Liver (tissue), 9 donors: ENCODE data around the gene LRP5. TPM values are rescaled to one million over a fixed set of nuclear protein-coding genes. Genes with fewer than 3 reads are reported as not detected.

Experiments
- DNase-seq: peaks from one replicate; pipeline ENCODE4 v3.0.0-alpha.2; 2017; ENCODE audit warnings: low spot score
- H3K27ac ChIP-seq, 2 donors: one replicate each; pipeline ENCODE4 v1.7.0; 2013; ENCODE audit warnings: inconsistent platforms in 2 of 2, low read length in 2 of 2, control low read depth in 1 of 2, low read depth in 1 of 2, mild to moderate bottlenecking in 1 of 2
- H3K27me3 ChIP-seq, 4 donors: one replicate each; pipeline versions ENCODE4 v1.6.1 to v1.7.0; 2013; ENCODE audit warnings: low read length in 3 of 4, inconsistent platforms in 1 of 4, mild to moderate bottlenecking in 1 of 4, moderate library complexity in 1 of 4; ENCODE audit not compliant: control insufficient read depth in 4 of 4, insufficient read depth in 4 of 4
- H3K36me3 ChIP-seq, 4 donors: one replicate each; pipeline versions ENCODE4 v1.6.1 to v1.7.0; 2013; ENCODE audit warnings: low read length in 3 of 4, mild to moderate bottlenecking in 3 of 4, low read depth in 1 of 4, moderate library complexity in 1 of 4; ENCODE audit not compliant: control insufficient read depth in 4 of 4, insufficient read depth in 3 of 4
- H3K4me1 ChIP-seq, 4 donors: one replicate each; pipeline versions ENCODE4 v1.6.1 to v1.7.0; 2013; ENCODE audit warnings: low read length in 3 of 4, mild to moderate bottlenecking in 3 of 4, moderate library complexity in 1 of 4; ENCODE audit not compliant: control insufficient read depth in 4 of 4, insufficient read depth in 4 of 4
- H3K4me3 ChIP-seq, 3 donors: one replicate each; pipeline versions ENCODE4 v1.6.1 to v1.7.0; 2013; ENCODE audit warnings: low read length in 3 of 3, control low read depth in 1 of 3, low read depth in 1 of 3, mild to moderate bottlenecking in 1 of 3
- H3K9ac ChIP-seq, 2 donors: one replicate each; pipeline ENCODE4 v1.7.0; 2013; ENCODE audit warnings: low read length in 2 of 2, mild to moderate bottlenecking in 2 of 2, moderate library complexity in 2 of 2, control low read depth in 1 of 2, low read depth in 1 of 2
- H3K9me3 ChIP-seq, 4 donors: one replicate each; pipeline versions ENCODE4 v1.6.1 to v1.7.0; 2013; ENCODE audit warnings: low read length in 3 of 4; ENCODE audit not compliant: control insufficient read depth in 4 of 4
- CTCF ChIP-seq: fragments of 150-350 bp; IDR thresholded peaks from 2 replicates; pipeline ENCODE4 v1.5.1; 2017; ENCODE audit warnings: improper control_type of control experiment, low read depth, low read length; ENCODE audit not compliant: missing input control
- EGR1 ChIP-seq, 2 donors: IDR thresholded peaks; 2 replicates each; pipeline ENCODE4 v1.6.1; 2016 to 2018; ENCODE audit warnings: antibody characterized with exemption in 2 of 2, low read depth in 2 of 2
- FOXA1 ChIP-seq: IDR thresholded peaks from 2 replicates; pipeline ENCODE4 v1.6.1; 2016; ENCODE audit warnings: antibody characterized with exemption
- FOXA2 ChIP-seq: IDR thresholded peaks from 2 replicates; pipeline ENCODE4 v1.6.1; 2016; ENCODE audit warnings: antibody characterized with exemption
- GABPA ChIP-seq, 2 donors: IDR thresholded peaks in 1 of 2; conservative IDR thresholded peaks in 1 of 2; 2 replicates each; pipeline ENCODE4 v1.6.1; 2016; ENCODE audit warnings: antibody characterized with exemption in 2 of 2, mild to moderate bottlenecking in 1 of 2, moderate library complexity in 1 of 2
- HNF4A ChIP-seq, 2 donors: conservative IDR thresholded peaks; 2 replicates each; pipeline ENCODE4 v1.6.1; 2016; ENCODE audit warnings: antibody characterized with exemption in 2 of 2, mild to moderate bottlenecking in 2 of 2
- HNF4G ChIP-seq: IDR thresholded peaks from 2 replicates; pipeline ENCODE4 v1.6.1; 2016; ENCODE audit warnings: antibody characterized with exemption
- JUND ChIP-seq, 2 donors: IDR thresholded peaks; 2 replicates each; pipeline ENCODE4 v1.6.1; 2016; ENCODE audit warnings: antibody characterized with exemption in 2 of 2
- NR2F2 ChIP-seq: IDR thresholded peaks from 2 replicates; pipeline ENCODE4 v1.6.1; 2016; ENCODE audit warnings: antibody characterized with exemption
- RAD21 ChIP-seq, 2 donors: IDR thresholded peaks; 2 replicates each; pipeline ENCODE4 v1.6.1; 2016; ENCODE audit warnings: antibody characterized with exemption in 2 of 2, mild to moderate bottlenecking in 2 of 2
- RXRA ChIP-seq, 2 donors: IDR thresholded peaks; 2 replicates each; pipeline ENCODE4 v1.6.1; 2017 to 2018; ENCODE audit warnings: antibody characterized with exemption in 2 of 2, mild to moderate bottlenecking in 1 of 2
- SP1 ChIP-seq: IDR thresholded peaks from 2 replicates; pipeline ENCODE4 v1.6.1; 2018; ENCODE audit warnings: antibody characterized with exemption, mild to moderate bottlenecking
- TAF1 ChIP-seq: conservative IDR thresholded peaks from 2 replicates; pipeline ENCODE4 v1.6.1; 2016; ENCODE audit warnings: antibody characterized with exemption, mild to moderate bottlenecking
- YY1 ChIP-seq: IDR thresholded peaks from 2 replicates; pipeline ENCODE4 v1.6.1; 2016; ENCODE audit warnings: antibody characterized with exemption, mild to moderate bottlenecking
- ZBTB33 ChIP-seq: IDR thresholded peaks from 2 replicates; pipeline ENCODE4 v1.6.1; 2016; ENCODE audit warnings: antibody characterized with exemption
- WGBS: extraction: QIAGEN DNeasy Blood & Tissue Kit; methylation state at CpG from one replicate; pipeline ENCODE4 v1.1.7; 2013; 5-methylcytosine and 5-hydroxymethylcytosine counted together
- polyA plus RNA-seq, 2 donors: library from polyadenylated mRNA; stranded (reverse) in 1 of 2; unstranded in 1 of 2; fragments of 200-250 nt in 1 of 2; fragments of >200 nt in 1 of 2; fragmentation: Nextera tagmentation in 1 of 2; extraction: Ambion mirVana in 1 of 2; gene quantifications; one replicate each; pipeline versions ENCODE4 v1.2.1 to v1.2.3, GENCODE V29; 2013 to 2015
- total RNA-seq, 2 donors: library from RNA; depleted of rRNA; stranded (reverse); fragments of >200 nt; gene quantifications; one replicate each; pipeline ENCODE4 v1.2.3, GENCODE V29; 2014
- TF ChIP-seq, protein P1 (sequence below): IDR thresholded peaks from 2 replicates; pipeline ENCODE4 v1.6.1; 2016; ENCODE audit warnings: antibody characterized with exemption, mild to moderate bottlenecking
- TF ChIP-seq, protein P2 (sequence below): IDR thresholded peaks from 2 replicates; pipeline ENCODE4 v1.6.1; 2016; ENCODE audit warnings: antibody characterized with exemption
- donor health status: healthy.
- donor health status: healthy.
- donor health status: healthy.
- donor health status: healthy.
- donor health status: healthy.

Gene LRP5
- total and polyA plus RNA-seq, 4 donors, result 48.9 to 99.3 (median 71.3) TPM

- no peak for DNase-seq
- H3K27ac ChIP-seq, result no peak overlapping the region
- WGBS, result 97% methylated on average over 8 of the region's 8 CpGs
- H3K27me3 ChIP-seq, result no peaks in the 10 kb centered on the region
- no peaks in the 10 kb centered on the region for H3K9me3 ChIP-seq
- H3K4me3 ChIP-seq, result no peak overlapping the region
- peaks cover 2 to 36% (median 16%) of the 10 kb centered on the region in 4 donors for H3K36me3 ChIP-seq
- H3K4me1 ChIP-seq, result peaks cover 0 to 13% (median 6%) of the 10 kb centered on the region in 4 donors
- no peak overlapping the region for H3K9ac ChIP-seq
- no peak for TF ChIP-seq HNF4A (conservative IDR thresholded peaks at IDR 0.05)
- TF ChIP-seq, protein P1, sequence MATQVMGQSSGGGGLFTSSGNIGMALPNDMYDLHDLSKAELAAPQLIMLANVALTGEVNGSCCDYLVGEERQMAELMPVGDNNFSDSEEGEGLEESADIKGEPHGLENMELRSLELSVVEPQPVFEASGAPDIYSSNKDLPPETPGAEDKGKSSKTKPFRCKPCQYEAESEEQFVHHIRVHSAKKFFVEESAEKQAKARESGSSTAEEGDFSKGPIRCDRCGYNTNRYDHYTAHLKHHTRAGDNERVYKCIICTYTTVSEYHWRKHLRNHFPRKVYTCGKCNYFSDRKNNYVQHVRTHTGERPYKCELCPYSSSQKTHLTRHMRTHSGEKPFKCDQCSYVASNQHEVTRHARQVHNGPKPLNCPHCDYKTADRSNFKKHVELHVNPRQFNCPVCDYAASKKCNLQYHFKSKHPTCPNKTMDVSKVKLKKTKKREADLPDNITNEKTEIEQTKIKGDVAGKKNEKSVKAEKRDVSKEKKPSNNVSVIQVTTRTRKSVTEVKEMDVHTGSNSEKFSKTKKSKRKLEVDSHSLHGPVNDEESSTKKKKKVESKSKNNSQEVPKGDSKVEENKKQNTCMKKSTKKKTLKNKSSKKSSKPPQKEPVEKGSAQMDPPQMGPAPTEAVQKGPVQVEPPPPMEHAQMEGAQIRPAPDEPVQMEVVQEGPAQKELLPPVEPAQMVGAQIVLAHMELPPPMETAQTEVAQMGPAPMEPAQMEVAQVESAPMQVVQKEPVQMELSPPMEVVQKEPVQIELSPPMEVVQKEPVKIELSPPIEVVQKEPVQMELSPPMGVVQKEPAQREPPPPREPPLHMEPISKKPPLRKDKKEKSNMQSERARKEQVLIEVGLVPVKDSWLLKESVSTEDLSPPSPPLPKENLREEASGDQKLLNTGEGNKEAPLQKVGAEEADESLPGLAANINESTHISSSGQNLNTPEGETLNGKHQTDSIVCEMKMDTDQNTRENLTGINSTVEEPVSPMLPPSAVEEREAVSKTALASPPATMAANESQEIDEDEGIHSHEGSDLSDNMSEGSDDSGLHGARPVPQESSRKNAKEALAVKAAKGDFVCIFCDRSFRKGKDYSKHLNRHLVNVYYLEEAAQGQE, result no peak
- TF ChIP-seq YY1, result no peak
- no peak for TF ChIP-seq ZBTB33
- TF ChIP-seq RAD21 (IDR thresholded peaks at IDR 0.05), result no peak
- no peak for TF ChIP-seq EGR1 (IDR thresholded peaks at IDR 0.05; ENCODE audit: low read depth in 2 of 2)
- TF ChIP-seq, protein P2, sequence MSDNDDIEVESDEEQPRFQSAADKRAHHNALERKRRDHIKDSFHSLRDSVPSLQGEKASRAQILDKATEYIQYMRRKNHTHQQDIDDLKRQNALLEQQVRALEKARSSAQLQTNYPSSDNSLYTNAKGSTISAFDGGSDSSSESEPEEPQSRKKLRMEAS, result no peak
- TF ChIP-seq FOXA1, result no peak
- no peak for TF ChIP-seq SP1
- TF ChIP-seq FOXA2, result no peak
- TF ChIP-seq CTCF, result no peak
- TF ChIP-seq TAF1, result no peak
These were observed 49.3 kb downstream of the LRP5 start for GRCh38 chr11:68361702-68362101.

- no peak for DNase-seq
- no peak overlapping the region for H3K27ac ChIP-seq
- H3K9ac ChIP-seq, result no peak overlapping the region
- H3K4me1 ChIP-seq, result peaks cover 0 to 3% (median 0%) of the 10 kb centered on the region in 4 donors
- H3K36me3 ChIP-seq, result peaks cover 2 to 47% (median 17%) of the 10 kb centered on the region in 4 donors
- no peak overlapping the region for H3K4me3 ChIP-seq
- H3K9me3 ChIP-seq, result no peaks in the 10 kb centered on the region
- no peaks in the 10 kb centered on the region for H3K27me3 ChIP-seq
- WGBS, result 94% methylated on average over 15 of the region's 15 CpGs
- TF ChIP-seq FOXA2, result no peak
- TF ChIP-seq RAD21 (IDR thresholded peaks at IDR 0.05), result no peak
- TF ChIP-seq HNF4G, result no peak
- TF ChIP-seq, protein P1, result no peak
- no peak for TF ChIP-seq YY1
- TF ChIP-seq GABPA (IDR thresholded peaks at IDR 0.05 in 1 of 2, conservative IDR thresholded peaks at IDR 0.05 in 1 of 2), result no peak
- TF ChIP-seq FOXA1, result no peak
- TF ChIP-seq, protein P2, result no peak
- no peak for TF ChIP-seq JUND (IDR thresholded peaks at IDR 0.05)
- no peak for TF ChIP-seq ZBTB33
- no peak for TF ChIP-seq RXRA (IDR thresholded peaks at IDR 0.05)
- no peak for TF ChIP-seq NR2F2
- TF ChIP-seq SP1, result no peak
These were observed 50.5 kb downstream of the LRP5 start for GRCh38 chr11:68362801-68363379.
